ENCODE results near the gene CUL7.

- TF ChIP-seq CTCF (IDR thresholded peaks at IDR 0.05; ENCODE audit: low read length) (no peak), EZH2 (IDR thresholded peaks at IDR 0.05; ENCODE audit: borderline replicate concordance, low read length) (no peak)
These were observed 40.0 kb upstream of the CUL7 start for GRCh38 chr6:43093436-43094289.

Data from OCI-LY1 (cell line).